Activated B cell treated with CpG ODN at 0.5 μM for 24 hours (primary cell): ENCODE results near the gene KCNJ4. TPM values are rescaled to one million over a fixed set of nuclear protein-coding genes. Genes with fewer than 3 reads are reported as not detected.
"Not testable (repeated sequence)": the region's sequence is repeated elsewhere in the genome, so short reads cannot be mapped to it uniquely, and the experiment has no call there.

ENCODE experiments used
- ATAC-seq: fragments of 200-7000 bp; cut with Tn5 transposase; one replicate; pipeline ENCODE4 v1.10.0; 2021; ENCODE audit warnings: low read depth, mild to moderate bottlenecking, moderate library complexity
- CTCF ChIA-PET: fragments of 350-600 bp; sonication (Branson Sonifier 250); formaldehyde crosslinking; loops from one replicate; lab custom pipeline; 2021; ENCODE audit warnings: antibody characterized with exemption; lab: Charles Lee
- POLR2A ChIA-PET: fragments of 350-600 bp; sonication (Branson Sonifier 250); formaldehyde crosslinking; loops from one replicate; lab custom pipeline; 2021; ENCODE audit warnings: antibody characterized with exemption; lab: Charles Lee
- DNase-seq: peaks from one replicate; pipeline ENCODE4 v3.0.0; 2022
- H3K27ac Mint-ChIP-seq: one replicate; pipeline ENCODE4 v1.8.0; 2020; ENCODE audit warnings: mixed read lengths
- H3K27me3 Mint-ChIP-seq: one replicate; pipeline ENCODE4 v1.8.0; 2021; ENCODE audit warnings: mixed read lengths
- H3K36me3 Mint-ChIP-seq: one replicate; pipeline ENCODE4 v1.8.0; 2021; ENCODE audit warnings: low read depth, mixed read lengths
- H3K4me1 Mint-ChIP-seq: one replicate; pipeline ENCODE4 v1.8.0; 2021; ENCODE audit warnings: mixed read lengths
- H3K4me3 Mint-ChIP-seq: one replicate; pipeline ENCODE4 v1.8.0; 2020; ENCODE audit warnings: mild to moderate bottlenecking, mixed read lengths
- H3K9me3 Mint-ChIP-seq: one replicate; pipeline ENCODE4 v1.8.0; 2020; ENCODE audit warnings: mixed read lengths
- intact Hi-C: fragments of 100-400 bp; cut with micrococcal nuclease; formaldehyde crosslinking; loops from one replicate; pipeline ENCODE4 v1.15.1; 2024
- total RNA-seq: library from RNA; stranded (reverse); gene quantifications from 2 replicates; pipeline ENCODE4 v1.2.3, GENCODE V29; 2022
- TF ChIP-seq, protein P1 (sequence below): fragments of 200-600 bp; IDR thresholded peaks from one replicate; pipeline ENCODE4 v1.8.0; 2022; ENCODE audit warnings: antibody characterized with exemption, mild to moderate bottlenecking

Gene KCNJ4
- total RNA-seq, 1 donor from 2014 or later, result not detected

DNA sequence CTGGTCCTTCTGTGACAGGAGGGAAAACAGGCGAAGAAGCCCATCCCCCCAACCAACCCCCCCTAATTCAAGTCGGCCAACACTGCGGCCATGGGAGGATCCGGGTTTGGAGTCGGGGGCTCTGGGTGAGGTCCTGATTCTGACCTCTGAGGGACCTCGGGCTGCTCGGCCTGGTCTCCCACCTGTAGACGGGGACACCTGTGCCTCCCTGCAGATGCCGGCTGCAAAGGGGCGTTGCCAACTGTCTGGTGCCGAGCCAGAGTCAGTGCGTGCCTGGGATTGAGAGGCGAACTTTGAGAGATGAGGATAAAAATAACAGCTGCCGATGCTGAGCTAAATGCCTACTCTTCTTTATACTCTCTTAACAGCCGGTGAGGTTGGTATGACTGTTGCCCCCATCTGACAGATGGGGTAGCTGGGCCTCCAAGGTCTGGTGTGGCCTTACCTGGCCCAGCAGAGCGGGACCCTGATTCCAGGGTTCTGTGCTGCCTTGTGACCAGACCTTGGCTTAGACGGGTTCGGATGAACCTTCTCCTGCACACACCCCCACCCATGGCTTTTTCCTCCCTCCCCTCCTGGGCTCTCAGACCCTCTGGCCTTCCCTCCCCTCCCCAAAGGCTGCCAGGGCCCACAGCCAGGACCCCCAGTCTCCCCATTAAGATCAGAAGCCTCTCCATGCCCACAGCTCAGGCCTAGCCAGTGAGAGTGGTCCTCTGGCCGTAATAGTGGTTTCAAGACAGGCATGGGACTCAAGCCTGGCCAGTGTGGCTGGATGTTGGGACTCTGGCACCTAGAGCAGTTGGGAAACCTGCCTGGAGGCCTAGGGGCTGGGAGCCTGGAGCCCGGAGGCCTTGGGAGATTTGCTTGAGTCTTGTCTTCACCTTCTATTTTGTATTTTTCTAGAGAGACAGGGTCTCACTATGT, 41.7 kb downstream of the KCNJ4 start:
- TF ChIP-seq, protein P1, sequence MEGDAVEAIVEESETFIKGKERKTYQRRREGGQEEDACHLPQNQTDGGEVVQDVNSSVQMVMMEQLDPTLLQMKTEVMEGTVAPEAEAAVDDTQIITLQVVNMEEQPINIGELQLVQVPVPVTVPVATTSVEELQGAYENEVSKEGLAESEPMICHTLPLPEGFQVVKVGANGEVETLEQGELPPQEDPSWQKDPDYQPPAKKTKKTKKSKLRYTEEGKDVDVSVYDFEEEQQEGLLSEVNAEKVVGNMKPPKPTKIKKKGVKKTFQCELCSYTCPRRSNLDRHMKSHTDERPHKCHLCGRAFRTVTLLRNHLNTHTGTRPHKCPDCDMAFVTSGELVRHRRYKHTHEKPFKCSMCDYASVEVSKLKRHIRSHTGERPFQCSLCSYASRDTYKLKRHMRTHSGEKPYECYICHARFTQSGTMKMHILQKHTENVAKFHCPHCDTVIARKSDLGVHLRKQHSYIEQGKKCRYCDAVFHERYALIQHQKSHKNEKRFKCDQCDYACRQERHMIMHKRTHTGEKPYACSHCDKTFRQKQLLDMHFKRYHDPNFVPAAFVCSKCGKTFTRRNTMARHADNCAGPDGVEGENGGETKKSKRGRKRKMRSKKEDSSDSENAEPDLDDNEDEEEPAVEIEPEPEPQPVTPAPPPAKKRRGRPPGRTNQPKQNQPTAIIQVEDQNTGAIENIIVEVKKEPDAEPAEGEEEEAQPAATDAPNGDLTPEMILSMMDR, result no peak
- CTCF ChIA-PET, result interaction anchor here (1.3 kb wide), 2 partner anchors 8 to 361 kb away, joined by 3 to 4 read pairs; no protein-coding TSS in a partner anchor
- H3K27me3 Mint-ChIP-seq, result no peaks in the 10 kb centered on the region
- H3K4me1 Mint-ChIP-seq, result peaks cover 4% of the 10 kb centered on the region
- no peak overlapping the region for H3K4me3 Mint-ChIP-seq
- no peak overlapping the region for H3K27ac Mint-ChIP-seq
- DNase-seq (peak; percentile 11), ATAC-seq (no peak)
- intact Hi-C loops, result loop anchor here (5.0 kb wide), 1 partner anchor 159 kb away; the partner anchor contains the start of gene DMC1
- POLR2A ChIA-PET, result no interaction called here
- no peaks in the 10 kb centered on the region for H3K36me3 Mint-ChIP-seq
- no peaks in the 10 kb centered on the region for H3K9me3 Mint-ChIP-seq

DNA sequence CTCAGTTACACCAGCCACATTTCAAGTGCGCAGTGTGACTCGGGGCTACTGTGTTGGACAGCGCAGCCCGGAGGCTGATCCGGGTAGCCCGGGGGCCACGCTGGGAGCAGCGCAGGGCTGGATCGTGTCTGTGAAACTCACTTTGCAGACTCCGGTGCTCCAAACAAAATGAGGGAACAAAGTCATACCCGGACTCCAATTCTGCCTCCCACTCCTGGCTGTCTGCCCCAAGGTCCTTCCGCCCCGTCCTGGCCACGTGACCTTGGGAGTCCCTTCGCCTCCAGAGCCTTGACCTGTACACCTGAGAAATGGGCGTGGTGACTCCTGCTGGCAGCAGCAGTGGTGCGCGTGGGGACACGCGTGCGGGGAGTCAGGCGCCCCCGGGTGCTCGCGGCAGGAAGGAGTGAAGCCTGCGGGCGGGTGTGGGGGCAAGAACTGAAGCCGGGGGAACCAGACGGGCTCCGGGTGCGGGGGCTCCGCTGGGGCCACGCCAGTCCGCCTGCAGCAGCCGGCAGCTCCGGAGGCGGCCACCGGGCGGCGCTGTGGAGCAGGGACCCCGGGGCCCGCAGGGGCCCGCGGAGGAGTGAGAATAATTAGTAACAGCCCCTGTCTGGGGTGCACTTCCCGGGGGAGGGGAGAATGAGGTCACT, 42.4 kb downstream of the KCNJ4 start:
- Mint-ChIP-seq H3K4me1 (peaks cover 4% of the 10 kb centered on the region), H3K36me3 (no peaks in the 10 kb centered on the region), H3K27me3 (no peaks in the 10 kb centered on the region), H3K4me3 (no peak overlapping the region), H3K27ac (no peak overlapping the region), H3K9me3 (no peaks in the 10 kb centered on the region)
- DNase-seq (peak; percentile 45), ATAC-seq (peak; percentile 56)
- TF ChIP-seq, protein P1, result no peak
- intact Hi-C loops, result loop anchor here (5.0 kb wide), 1 partner anchor 160 kb away; the partner anchor contains the start of gene DMC1
- ChIA-PET POLR2A (interaction anchor here (0.7 kb wide), 1 partner anchor 362 kb away, joined by 7 read pairs; no protein-coding TSS in a partner anchor), CTCF (interaction anchor here (1.3 kb wide), 1 partner anchor 9 kb away, joined by 3 read pairs; no protein-coding TSS in a partner anchor)

DNA sequence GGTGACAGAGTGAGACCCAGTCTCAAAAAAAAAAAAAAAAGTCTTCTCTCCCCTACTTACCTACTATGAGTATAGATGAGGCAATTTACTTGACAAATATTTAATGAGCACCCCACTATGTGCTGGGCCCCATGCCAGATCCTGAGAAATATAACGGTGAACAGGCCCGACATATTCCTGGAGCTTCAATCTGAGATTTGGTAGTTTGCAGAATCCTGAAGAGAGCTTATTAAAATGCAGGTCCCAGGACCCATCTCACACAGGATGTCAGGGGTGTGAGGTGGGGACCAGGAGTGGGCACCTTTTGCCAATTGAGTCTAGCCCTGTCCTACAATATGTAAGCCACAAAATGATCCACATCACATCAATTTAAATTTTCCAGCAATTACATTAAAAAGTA, 44.0 kb downstream of the KCNJ4 start:
- CTCF ChIA-PET, result no interaction called here
- intact Hi-C loops, result loop anchor here (5.0 kb wide), 1 partner anchor 161 kb away; the partner anchor contains the start of gene DMC1
- TF ChIP-seq, protein P1, result no peak
- Mint-ChIP-seq H3K36me3 (no peaks in the 10 kb centered on the region), H3K9me3 (no peaks in the 10 kb centered on the region), H3K27me3 (peaks cover 2% of the 10 kb centered on the region), H3K4me3 (no peak overlapping the region), H3K27ac (no peak overlapping the region), H3K4me1 (peaks cover 4% of the 10 kb centered on the region)
- DNase-seq (no peak), ATAC-seq (no peak)
- POLR2A ChIA-PET, result interaction anchor here (0.7 kb wide), 1 partner anchor 97 kb away, joined by 4 read pairs; no protein-coding TSS in a partner anchor

DNA sequence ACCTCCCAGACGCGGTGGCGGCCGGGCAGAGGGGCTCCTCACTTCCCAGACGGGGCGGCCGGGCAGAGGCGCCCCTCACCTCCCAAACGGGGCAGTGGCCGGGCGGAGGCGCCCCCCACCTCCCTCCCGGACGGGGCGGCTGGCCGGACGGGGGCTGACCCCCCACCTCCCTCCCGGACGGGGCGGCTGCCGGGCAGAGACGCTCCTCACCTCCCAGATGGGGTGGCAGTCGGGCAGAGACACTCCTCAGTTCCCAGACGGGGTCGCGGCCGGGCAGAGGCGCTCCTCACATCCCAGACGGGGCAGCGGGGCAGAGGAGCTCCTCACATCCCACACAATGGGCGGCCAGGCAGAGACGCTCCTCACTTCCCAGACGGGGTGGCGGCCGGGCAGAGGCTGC, 45.1 kb downstream of the KCNJ4 start:
- POLR2A ChIA-PET, result not testable (repeated sequence)

DNA sequence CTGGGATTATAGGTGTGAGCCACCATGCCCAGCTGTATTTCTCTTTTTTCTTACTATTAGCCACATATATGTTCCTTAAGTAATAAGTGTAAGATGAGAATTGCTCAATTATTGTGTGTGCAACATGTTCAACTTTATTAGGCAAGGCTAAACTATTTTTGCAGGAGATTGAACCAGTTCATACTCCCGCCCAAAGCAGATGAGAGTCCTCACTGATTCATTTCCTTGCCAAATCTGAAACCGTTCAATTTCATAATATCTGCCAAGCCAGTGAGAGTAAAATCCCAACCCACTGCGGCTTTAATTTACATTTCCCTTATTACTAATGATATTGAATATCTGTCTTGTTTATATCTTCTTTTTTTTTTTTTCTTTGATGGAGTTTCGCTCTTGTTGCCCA, 48.4 kb downstream of the KCNJ4 start:
- intact Hi-C loops, result no loop called here
- no peaks in the 10 kb centered on the region for H3K4me1 Mint-ChIP-seq
- DNase-seq (no peak), ATAC-seq (no peak)
- no peak overlapping the region for H3K27ac Mint-ChIP-seq
- no peaks in the 10 kb centered on the region for H3K9me3 Mint-ChIP-seq
- POLR2A ChIA-PET, result interaction anchor here (1.1 kb wide), 1 partner anchor 8 kb away, joined by 6 read pairs; no protein-coding TSS in a partner anchor
- CTCF ChIA-PET, result no interaction called here
- H3K36me3 Mint-ChIP-seq, result no peaks in the 10 kb centered on the region
- TF ChIP-seq, protein P1, result no peak
- no peak overlapping the region for H3K4me3 Mint-ChIP-seq
- H3K27me3 Mint-ChIP-seq, result peaks cover 2% of the 10 kb centered on the region

More for the DNA sequence above, 45.1 kb downstream of the KCNJ4 start:
- intact Hi-C loops, result loop anchor here (5.0 kb wide), 1 partner anchor 162 kb away; the partner anchor contains the start of gene DMC1
- H3K27me3 Mint-ChIP-seq, H3K9me3 Mint-ChIP-seq, DNase-seq, H3K4me1 Mint-ChIP-seq, H3K4me3 Mint-ChIP-seq, H3K36me3 Mint-ChIP-seq, H3K27ac Mint-ChIP-seq, CTCF ChIA-PET, ATAC-seq: not testable (repeated sequence)
